Suprapubic skin (tissue), 4 donors: ENCODE data around the gene ZSCAN23. TPM values are rescaled to one million over a fixed set of nuclear protein-coding genes. Genes with fewer than 3 reads are reported as not detected.
"Not testable (repeated sequence)": the region's sequence is repeated elsewhere in the genome, so short reads cannot be mapped to it uniquely, and the experiment has no call there.

Experiments used
- DNase-seq, 2 donors: peaks; one replicate each; pipeline ENCODE4 v3.0.0-alpha.2; 2019; ENCODE audit warnings: low spot score in 2 of 2
- H3K27ac ChIP-seq: fragments of 200-600 bp; sonication (generic); one replicate; pipeline ENCODE4 v1.5.1; 2019
- H3K27me3 ChIP-seq: fragments of 200-600 bp; sonication (generic); one replicate; pipeline ENCODE4 v1.5.1; 2019
- H3K36me3 ChIP-seq: fragments of 200-600 bp; sonication (generic); one replicate; pipeline ENCODE4 v1.5.1; 2019
- H3K4me1 ChIP-seq: fragments of 200-600 bp; sonication (generic); one replicate; pipeline ENCODE4 v1.5.1; 2019
- H3K4me3 ChIP-seq: fragments of 200-600 bp; sonication (generic); one replicate; pipeline ENCODE4 v1.5.1; 2019; ENCODE audit warnings: mild to moderate bottlenecking
- H3K9me3 ChIP-seq: fragments of 200-600 bp; sonication (generic); one replicate; pipeline ENCODE4 v1.5.1; 2019
- CTCF ChIP-seq, 2 donors: fragments of 200-600 bp in 1 of 2; fragments of 450-650 bp in 1 of 2; sonication (generic) in 1 of 2; IDR thresholded peaks; one replicate each; pipeline ENCODE4 v1.5.1; 2016 to 2019; ENCODE audit warnings: antibody characterized with exemption in 2 of 2, mild to moderate bottlenecking in 1 of 2, moderate library complexity in 1 of 2
- EP300 ChIP-seq: sonication (generic); formaldehyde crosslinking; IDR thresholded peaks from one replicate; pipeline ENCODE4 v1.6.1; 2017; ENCODE audit warnings: antibody characterized with exemption
- POLR2A ChIP-seq, 2 donors: fragments of 450-650 bp; IDR thresholded peaks; one replicate each; pipeline ENCODE4 v1.6.1; 2017; ENCODE audit warnings: antibody characterized with exemption in 2 of 2, mild to moderate bottlenecking in 2 of 2, moderate library complexity in 2 of 2
- POLR2AphosphoS5 ChIP-seq, 3 donors: sonication (generic); formaldehyde crosslinking; IDR thresholded peaks; one replicate each; pipeline ENCODE4 v1.6.1; 2017; ENCODE audit warnings: antibody characterized with exemption in 3 of 3
- WGBS: methylation state at CpG from one replicate; pipeline ENCODE4 v1.1.5; 2018; 5-methylcytosine and 5-hydroxymethylcytosine counted together
- total RNA-seq, 4 donors: library from RNA; depleted of rRNA; stranded (reverse); fragments of >200 nt; gene quantifications; one replicate each; pipeline ENCODE4 v1.1.0, GENCODE V29; 2016

Gene ZSCAN23
- total RNA-seq, 4 donors from 2014 or later: 0.68 to 5.9 (median 4.8) TPM; not detected in 1

GRCh38 chr6:28408076-28408802 is 35.1 kb downstream of the ZSCAN23 start:
- Histone ChIP-seq H3K4me1 (no peaks in the 10 kb centered on the region), H3K36me3 (no peaks in the 10 kb centered on the region), H3K9me3 (no peaks in the 10 kb centered on the region), H3K27ac (no peak overlapping the region), H3K27me3 (peaks cover 24% of the 10 kb centered on the region), H3K4me3 (no peak overlapping the region)
- DNase-seq: no peak
- 92% methylated on average over 5 of the region's 5 CpGs for WGBS
- TF ChIP-seq POLR2AphosphoS5 (IDR thresholded peaks at IDR 0.05) (no peak), CTCF (IDR thresholded peaks at IDR 0.05) (no peak)

DNA sequence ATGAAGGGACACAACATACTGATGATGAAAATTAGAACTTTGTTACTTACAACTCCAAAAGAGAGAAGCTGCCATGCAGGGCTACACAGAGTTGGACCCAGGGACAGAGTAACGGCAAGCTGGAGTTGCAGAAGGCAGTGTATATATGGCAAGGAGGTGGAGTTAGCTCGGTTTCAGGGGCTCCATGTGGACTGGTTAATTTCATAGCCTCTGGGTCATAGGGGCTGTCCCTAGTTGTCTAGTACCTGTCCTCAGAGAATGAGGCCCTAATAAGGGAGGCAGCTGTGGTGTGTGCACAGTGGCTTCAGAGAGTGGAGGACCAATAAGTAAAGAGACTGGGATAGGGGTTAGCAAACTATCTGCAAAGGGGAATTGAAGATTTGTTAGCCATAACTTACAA is 35.9 kb downstream of the ZSCAN23 start:
- WGBS: 55% methylated on average over 2 of the region's 2 CpGs
- Histone ChIP-seq H3K9me3 (no peaks in the 10 kb centered on the region), H3K4me3 (no peak overlapping the region), H3K27me3 (peaks cover 29% of the 10 kb centered on the region), H3K27ac (no peak overlapping the region), H3K4me1 (no peaks in the 10 kb centered on the region), H3K36me3 (no peaks in the 10 kb centered on the region)
- TF ChIP-seq EP300: no peak
- TF ChIP-seq POLR2AphosphoS5 (IDR thresholded peaks at IDR 0.05): no peak
- no peak for TF ChIP-seq POLR2A (IDR thresholded peaks at IDR 0.05)
- TF ChIP-seq CTCF (IDR thresholded peaks at IDR 0.05): no peak
- DNase-seq: no peak

GRCh38 chr6:28403923-28404322 is 39.4 kb downstream of the ZSCAN23 start:
- 95% methylated on average over 5 of the region's 5 CpGs for WGBS
- peaks cover 23% of the 10 kb centered on the region for H3K27me3 ChIP-seq
- DNase-seq, H3K4me3 ChIP-seq, H3K27ac ChIP-seq, H3K36me3 ChIP-seq, H3K9me3 ChIP-seq, H3K4me1 ChIP-seq: not testable (repeated sequence)

- Histone ChIP-seq H3K36me3 (no peaks in the 10 kb centered on the region), H3K9me3 (no peaks in the 10 kb centered on the region), H3K4me1 (peaks cover 18% of the 10 kb centered on the region), H3K27me3 (peaks cover 19% of the 10 kb centered on the region), H3K27ac (no peak overlapping the region), H3K4me3 (no peak overlapping the region)
- WGBS: 88% methylated on average over 2 of the region's 2 CpGs
- TF ChIP-seq CTCF (IDR thresholded peaks at IDR 0.05) (no peak), POLR2A (IDR thresholded peaks at IDR 0.05) (no peak), EP300 (no peak), POLR2AphosphoS5 (IDR thresholded peaks at IDR 0.05) (no peak)
- DNase-seq: no peak
These were observed 41.1 kb downstream of the ZSCAN23 start for GRCh38 chr6:28402197-28402596.

DNA sequence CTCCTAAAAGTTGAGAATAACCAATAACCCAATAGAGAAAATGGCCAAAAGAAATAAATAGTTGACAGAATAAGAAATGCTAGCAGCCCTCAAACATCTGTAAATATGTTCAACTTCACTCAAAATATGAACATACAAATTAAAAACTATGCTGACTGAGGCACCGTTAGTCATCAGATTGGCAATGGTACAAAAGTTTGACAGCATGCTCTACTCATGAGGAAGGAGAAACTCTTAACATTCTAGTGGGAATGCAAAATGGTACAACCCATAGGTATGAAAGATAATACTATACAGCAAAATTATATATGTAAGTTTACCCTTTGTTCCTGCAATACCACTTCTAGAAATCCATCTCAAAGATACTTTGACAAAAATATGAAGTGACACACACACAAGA is 42.1 kb downstream of the ZSCAN23 start:
- Histone ChIP-seq H3K4me1 (peaks cover 21% of the 10 kb centered on the region), H3K9me3 (no peaks in the 10 kb centered on the region), H3K27ac (no peak overlapping the region), H3K27me3 (peaks cover 19% of the 10 kb centered on the region), H3K4me3 (no peak overlapping the region), H3K36me3 (peaks cover 4% of the 10 kb centered on the region)
- TF ChIP-seq POLR2AphosphoS5 (IDR thresholded peaks at IDR 0.05): no peak
- no peak for TF ChIP-seq EP300
- no peak for DNase-seq
- WGBS: 29% methylated on average over 1 of the region's 1 CpG

- WGBS: 32% methylated on average over 8 of the region's 8 CpGs
- peaks cover 21% of the 10 kb centered on the region for H3K4me1 ChIP-seq
- H3K9me3 ChIP-seq: no peaks in the 10 kb centered on the region
- DNase-seq: no peak
- no peak for TF ChIP-seq POLR2A (IDR thresholded peaks at IDR 0.05)
- no peak for TF ChIP-seq CTCF (IDR thresholded peaks at IDR 0.05)
- no peak for TF ChIP-seq EP300
- no peak for TF ChIP-seq POLR2AphosphoS5 (IDR thresholded peaks at IDR 0.05)
- peaks cover 16% of the 10 kb centered on the region for H3K27me3 ChIP-seq
- H3K27ac ChIP-seq: no peak overlapping the region
- peaks cover 4% of the 10 kb centered on the region for H3K36me3 ChIP-seq
- H3K4me3 ChIP-seq: peak overlapping the region; percentile 58
These were observed 43.2 kb downstream of the ZSCAN23 start for GRCh38 chr6:28400122-28400451.
